Measurements from ENCODE around the gene TLE4.

The TLE4 gene

GRCh38 chr9:79664375-79664831 is 92.6 kb downstream of the TLE4 start:
- DNase-seq (ENCODE audit: low spot score) = no peak

- no peak for DNase-seq (ENCODE audit: low spot score)
These were observed 93.6 kb downstream of the TLE4 start for GRCh38 chr9:79665369-79665768.

DNA sequence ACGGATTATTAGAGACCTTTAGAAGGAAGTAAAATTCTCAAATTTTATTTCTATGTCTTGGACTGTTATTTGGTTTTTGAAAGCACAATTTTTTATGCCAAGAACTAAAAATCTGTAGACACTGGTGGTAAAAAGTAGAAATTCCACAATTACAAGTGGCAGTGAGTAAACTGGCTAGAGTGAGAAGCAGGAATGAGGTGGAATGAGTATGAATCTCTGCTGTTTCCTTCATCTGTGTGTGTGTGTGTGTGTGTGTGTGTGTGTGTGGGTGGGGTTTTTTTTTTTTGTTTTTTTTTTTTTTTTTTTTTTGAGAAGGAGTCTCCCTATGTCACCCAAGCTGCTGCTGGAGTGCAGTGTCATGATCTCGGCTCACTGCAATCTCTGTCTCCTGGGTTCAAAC is 94.2 kb downstream of the TLE4 start:
- no peak for DNase-seq (ENCODE audit: low spot score)

- no peak for DNase-seq (ENCODE audit: low spot score)
These were observed 95.4 kb downstream of the TLE4 start for GRCh38 chr9:79667120-79667519.

DNA sequence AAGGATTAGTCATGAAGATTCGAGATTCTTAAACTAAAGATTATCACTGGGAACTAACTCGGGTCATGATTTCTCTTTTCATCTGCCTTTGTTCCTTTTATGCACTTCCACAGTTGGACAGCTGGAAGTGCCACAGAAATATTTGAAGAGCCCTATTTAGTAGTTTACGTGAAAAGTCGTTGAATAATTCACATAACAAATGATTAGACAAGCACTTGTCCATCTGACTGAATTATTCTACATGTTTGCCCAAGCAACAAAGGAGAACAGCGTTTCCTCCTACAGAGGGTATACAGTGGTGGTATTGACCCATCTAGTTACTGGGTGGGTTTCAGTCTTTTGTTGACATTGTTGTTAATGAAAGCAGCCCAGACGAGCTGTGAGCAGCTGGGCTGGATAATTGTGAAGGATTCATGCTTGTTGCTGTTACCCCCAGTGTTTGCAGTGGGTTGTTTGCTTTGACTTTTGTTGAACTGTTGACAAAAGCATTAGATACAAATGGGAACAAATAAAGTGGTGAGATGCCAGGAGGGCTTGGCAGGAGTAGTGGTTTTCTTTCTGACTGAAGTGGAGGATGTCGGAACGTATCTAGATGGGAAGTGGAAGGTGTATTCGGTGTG is 96.2 kb downstream of the TLE4 start:
- no peak for DNase-seq (ENCODE audit: low spot score)

GRCh38 chr9:79668956-79669355 is 97.2 kb downstream of the TLE4 start:
- no peak for DNase-seq (ENCODE audit: low spot score)

DNA sequence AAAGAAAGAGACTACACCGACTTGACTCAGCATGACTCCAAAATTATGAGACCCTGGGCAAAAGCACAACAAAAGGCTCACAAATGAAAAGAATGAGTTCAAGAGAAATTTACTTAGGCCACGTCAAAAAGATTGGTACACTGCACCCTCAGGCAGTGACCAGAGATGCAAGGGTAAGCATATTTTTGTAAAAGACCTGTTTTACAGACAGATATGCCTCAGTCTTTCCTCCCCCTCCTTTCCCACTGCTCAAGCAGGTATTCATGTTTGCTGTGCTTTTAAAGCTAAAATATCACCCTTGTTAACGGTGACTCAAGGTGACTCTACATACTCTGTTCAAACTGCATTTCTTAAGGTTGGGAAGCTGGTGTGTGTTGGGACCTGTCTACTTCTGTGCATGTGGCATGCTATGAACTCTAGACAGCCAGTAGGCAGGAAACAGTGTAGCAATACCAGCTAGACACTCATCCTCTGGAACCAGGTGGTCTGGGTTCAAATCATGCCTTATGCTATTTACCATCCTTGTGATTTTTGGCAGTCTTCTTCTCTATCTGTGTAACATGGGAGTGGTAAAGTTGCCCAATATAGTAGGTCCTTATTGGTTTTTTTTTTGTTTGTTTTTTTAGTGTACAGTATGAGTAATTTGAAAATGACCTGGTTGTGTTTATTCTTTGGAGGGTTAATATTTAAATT is 98.7 kb downstream of the TLE4 start:
- no peak for DNase-seq (ENCODE audit: low spot score)

GRCh38 chr9:79671558-79671957 is 99.8 kb downstream of the TLE4 start:
- no peak for DNase-seq (ENCODE audit: low spot score)

GRCh38 chr9:79672236-79672635 is 100.5 kb downstream of the TLE4 start:
- no peak for DNase-seq (ENCODE audit: low spot score)

DNA sequence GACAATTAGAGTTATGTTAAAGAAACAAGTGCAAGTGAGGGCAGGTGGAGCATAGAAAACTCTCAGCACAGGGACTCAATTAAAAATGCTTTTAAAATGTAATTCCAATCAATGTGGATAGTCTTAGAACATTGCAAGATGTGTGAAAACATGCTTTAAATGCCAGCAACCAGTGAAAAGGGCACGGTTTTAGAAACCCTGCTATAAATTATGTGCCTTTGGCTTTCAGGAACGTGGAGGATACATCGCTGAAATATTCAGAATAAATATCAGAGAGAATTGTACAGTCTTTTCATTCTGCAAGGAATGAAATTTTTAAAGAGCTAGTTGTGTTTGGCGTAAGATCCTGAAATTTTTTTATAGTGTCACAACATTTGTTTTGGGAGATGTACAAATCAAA is 101.1 kb downstream of the TLE4 start:
- DNase-seq (ENCODE audit: low spot score) = no peak

DNA sequence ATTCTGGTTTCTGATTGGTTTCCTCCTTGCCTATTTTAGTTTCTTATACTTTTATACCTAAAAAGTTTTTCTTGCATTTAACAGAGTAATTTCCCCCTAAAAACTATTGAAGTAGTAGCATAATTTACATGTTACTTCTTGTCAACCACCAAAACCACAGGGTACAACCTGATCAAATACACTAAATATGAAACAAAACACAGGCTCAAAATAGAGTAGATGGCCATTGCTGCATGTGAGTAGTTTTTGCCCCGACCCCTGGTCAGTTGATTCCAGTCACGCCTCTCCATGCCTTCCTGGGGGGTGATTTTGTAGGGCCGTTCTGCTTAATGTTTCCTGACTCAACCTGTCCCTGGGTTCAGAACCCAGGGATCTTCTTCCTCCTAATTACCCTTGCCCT is 101.8 kb downstream of the TLE4 start:
- DNase-seq (ENCODE audit: low spot score) = no peak

DNA sequence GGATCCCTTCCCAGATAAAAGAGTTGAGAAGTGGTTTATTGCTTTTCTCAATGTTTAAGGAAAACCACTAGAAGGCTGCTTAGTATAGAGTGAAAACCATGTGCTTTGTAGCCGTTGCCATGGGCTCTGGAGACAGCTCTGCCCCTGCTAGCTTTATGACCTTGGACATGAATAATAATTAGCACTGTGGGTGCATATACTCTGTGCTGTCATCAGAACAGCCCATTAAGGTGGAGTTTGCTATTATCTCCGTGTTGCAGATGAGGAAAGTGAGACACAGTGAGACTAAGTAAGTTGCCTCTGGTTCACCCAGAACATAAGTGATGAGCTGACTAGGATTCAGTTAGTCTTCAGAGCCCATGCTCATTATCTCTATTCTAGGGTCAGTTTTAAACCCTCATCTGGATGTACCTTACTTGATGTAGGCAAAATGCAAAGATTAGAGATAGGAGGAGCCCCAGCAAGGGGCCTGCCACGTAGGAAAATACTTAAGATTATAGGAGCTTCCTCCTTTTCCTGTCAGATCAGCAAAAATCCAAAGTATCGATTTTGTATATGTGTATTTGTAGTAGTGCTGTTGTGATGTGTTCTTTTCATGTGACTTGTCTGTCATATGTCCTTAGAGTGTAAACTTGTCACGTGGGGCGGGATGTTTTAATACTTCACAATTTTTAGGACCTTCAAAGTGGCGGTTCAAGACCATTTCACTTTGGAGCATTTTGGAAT is 102.5 kb downstream of the TLE4 start:
- DNase-seq (ENCODE audit: low spot score) = no peak

- no peak for DNase-seq (ENCODE audit: low spot score)
These were observed 109.8 kb downstream of the TLE4 start for GRCh38 chr9:79681576-79681975.

GRCh38 chr9:79682076-79682736 is 110.4 kb downstream of the TLE4 start:
- DNase-seq (ENCODE audit: low spot score) = no peak

DNA sequence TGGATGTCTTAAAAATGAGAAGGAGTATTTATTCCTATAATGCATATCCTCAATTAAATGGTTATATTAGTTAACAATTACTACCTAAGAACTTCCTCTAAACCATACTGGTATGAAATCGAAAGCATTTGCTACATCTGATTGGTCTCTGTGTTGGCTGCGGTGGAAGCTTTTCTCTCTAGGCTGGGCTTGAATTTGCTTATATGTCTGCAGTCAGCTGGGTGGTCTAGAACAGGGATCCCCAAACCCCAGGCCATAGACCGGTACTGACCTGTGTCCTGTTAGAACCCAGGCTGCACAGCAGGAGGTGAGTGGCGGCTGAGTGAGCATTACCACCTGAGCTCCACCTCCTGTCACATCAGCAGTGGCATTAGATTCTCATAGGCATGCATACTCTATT is 112.3 kb downstream of the TLE4 start:
- no peak for DNase-seq (ENCODE audit: low spot score)

- DNase-seq (ENCODE audit: low spot score) = no peak
These were observed 113.2 kb downstream of the TLE4 start for GRCh38 chr9:79684711-79685575.

- DNase-seq (ENCODE audit: low spot score) = no peak
These were observed 113.8 kb downstream of the TLE4 start for GRCh38 chr9:79685577-79685976.

DNA sequence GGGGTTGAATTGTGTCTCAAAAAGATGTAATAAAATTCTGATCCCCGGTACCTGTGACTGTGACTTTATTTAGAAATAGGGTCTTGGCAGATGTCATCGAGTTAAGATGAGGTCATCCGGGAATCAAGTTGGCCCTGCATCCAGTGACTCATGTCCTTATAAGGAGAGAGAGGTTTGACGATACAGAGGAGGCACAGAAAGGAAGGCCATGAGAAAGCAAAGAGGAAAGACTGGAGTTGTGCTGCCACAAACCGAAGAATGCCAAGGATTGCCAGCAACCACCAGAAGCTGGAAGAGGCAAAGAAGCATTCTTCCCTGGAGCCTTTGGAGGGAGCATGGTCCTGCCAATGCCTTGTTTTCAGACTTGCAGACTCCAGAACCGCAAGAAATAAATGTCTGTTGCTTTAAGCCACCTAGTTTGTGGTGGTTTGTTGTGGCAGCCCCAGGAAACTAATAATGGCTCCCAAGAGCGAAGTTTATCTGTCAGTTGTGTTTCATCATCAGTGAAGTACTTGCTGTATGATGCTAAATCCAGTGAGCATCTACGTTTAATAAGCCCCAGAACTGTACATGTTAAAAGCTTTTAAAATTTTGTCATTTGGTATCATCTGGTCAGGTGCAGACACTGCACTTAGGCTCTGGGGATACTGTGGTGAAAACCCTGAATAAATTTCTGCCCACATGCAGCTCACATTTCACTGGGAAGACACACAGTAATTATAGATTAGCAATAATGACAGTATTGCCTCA is 114.8 kb downstream of the TLE4 start:
- DNase-seq (ENCODE audit: low spot score) = no peak

DNA sequence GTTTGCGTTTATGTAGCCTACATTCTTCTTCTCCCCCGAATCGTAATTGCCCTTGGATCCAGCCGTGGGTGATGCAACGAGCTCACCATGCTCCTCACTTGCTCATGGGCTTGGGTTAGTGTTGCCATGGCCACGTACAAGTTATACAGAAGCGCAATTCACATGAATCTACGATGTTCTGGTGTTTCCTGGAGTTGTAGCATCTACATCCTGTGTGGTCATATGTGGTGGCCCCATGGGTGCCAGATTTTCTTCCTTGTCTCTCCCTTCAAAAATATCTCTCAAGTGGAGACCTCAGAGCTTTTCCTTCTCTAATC is 115.3 kb downstream of the TLE4 start:
- no peak for DNase-seq (ENCODE audit: low spot score)

GRCh38 chr9:79688363-79688762 is 116.6 kb downstream of the TLE4 start:
- DNase-seq (ENCODE audit: low spot score) = no peak

DNA sequence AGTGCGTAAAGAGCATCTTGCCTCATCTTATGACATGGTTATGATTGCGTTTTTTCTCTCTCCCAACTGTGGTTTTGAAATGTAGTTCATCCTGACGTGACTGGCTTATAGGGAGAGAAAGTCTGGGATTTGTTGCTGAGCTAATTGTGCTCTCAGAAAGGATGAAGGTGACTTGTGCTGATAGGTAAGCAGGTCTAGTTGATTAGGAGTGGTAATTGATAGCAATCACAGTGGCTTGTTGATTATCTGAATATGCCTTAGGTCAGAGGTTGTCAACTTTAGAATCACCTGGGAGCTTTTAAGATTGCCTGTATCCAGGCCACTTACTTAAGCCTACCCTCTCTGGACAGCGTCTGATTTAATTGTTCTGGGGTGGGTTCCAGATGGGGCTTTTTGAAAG is 117.8 kb downstream of the TLE4 start:
- DNase-seq (ENCODE audit: low spot score) = no peak

All from kidney capillary endothelial cell (primary cell).